Anterior cingulate cortex (tissue), 58 donors: Measurements from ENCODE around the gene ERC2.

ENCODE experiments used
- DNase-seq, 58 donors: peaks; one replicate each; lab custom pipeline; 2025; lab: John Stamatoyannopoulos, UW

ERC2 gene

GRCh38 chr3:55507808-55508207, 960.5 kb downstream of the ERC2 start:
- no peak for DNase-seq

DNA sequence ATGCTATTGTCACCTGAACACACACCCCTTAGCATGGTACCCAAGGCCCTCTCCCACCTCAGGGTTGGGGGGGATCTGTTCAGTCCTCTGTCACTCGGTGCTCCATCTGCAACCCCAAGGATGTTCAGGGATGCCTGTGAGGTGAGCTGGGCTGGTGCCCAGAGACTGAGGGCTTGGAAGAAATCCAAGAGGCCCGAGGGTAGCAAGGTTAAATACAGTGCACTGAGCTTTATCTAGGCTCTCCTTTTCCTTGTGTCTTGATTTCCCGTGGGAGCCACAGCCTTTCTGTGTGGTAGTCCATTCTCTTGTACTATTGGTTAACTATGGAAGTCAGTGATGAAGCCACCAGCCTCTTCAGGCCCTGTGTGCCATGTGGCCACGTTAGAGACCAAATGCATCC, 962.5 kb downstream of the ERC2 start:
- DNase-seq = no peak

DNA sequence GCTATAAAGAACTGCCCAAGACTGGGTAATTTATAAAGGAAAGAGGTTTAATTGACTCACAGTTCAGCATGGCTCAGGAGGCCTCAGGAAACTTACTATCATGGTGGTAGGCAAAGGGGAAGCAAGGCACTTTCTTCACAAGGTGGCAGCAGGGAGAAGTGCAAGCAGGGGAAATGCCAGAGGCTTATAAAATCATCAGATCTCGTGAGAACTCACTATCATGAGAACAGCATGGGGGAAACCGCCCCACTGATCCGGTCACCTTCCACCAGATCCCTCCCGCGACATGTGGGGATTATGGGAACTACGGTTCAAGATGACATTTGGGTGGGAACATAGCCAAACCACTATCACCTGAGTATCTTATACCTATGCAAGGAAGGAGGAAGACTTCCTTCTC, 963.2 kb downstream of the ERC2 start:
- peak in 1 of 58 donors; percentile 8 for DNase-seq

- no peak for DNase-seq
Observed at GRCh38 chr3:55501905-55502304, 966.4 kb downstream of the ERC2 start.

GRCh38 chr3:55500555-55501330, 967.5 kb downstream of the ERC2 start:
- no peak for DNase-seq

DNA sequence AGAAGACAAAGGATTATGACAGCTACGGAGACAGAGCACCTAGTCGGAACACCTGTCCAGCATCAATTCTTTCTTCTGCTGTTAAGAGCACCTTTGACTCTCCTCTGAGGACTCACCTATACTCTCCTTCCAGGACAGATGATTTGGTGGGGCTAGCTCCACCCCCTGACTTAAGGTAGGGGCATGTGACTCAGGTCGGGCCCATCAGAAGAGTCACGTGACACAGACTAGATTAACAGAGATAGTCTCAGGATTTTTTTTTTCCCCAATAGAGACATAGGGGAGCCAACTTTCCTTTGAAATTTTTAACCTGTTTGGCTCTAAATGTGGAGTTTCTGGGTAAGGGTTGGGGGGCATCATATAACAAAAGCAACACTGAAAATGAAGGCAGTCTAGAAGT, 969.7 kb downstream of the ERC2 start:
- no peak for DNase-seq

DNA sequence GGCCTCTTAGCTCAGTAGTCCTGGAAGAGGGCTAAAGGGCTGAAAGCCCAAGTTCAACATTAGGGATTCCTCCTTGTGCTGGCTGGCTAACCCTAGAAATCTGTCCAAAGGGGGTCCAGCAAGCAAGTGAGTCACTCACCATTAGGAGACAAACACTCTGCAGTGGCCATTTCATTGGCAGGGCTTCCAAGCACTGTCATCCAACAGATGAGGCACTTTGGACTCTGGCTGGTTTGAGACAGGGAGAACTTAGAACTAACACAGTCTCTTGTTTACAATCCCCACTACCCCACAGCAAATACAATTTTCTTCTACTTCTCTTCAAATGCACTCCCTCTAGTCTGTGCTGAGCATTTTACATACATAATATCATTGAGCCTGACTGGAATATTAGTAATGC, 971.0 kb downstream of the ERC2 start:
- peak in 1 of 58 donors; percentile 20 for DNase-seq

- DNase-seq = no peak
Observed at GRCh38 chr3:55494976-55495375, 973.3 kb downstream of the ERC2 start.

GRCh38 chr3:55492976-55493375, 975.3 kb downstream of the ERC2 start:
- no peak for DNase-seq

- peak in 2 of 58 donors; percentile 9 to 16 for DNase-seq
Observed at GRCh38 chr3:55491296-55491816, 976.9 kb downstream of the ERC2 start.

DNA sequence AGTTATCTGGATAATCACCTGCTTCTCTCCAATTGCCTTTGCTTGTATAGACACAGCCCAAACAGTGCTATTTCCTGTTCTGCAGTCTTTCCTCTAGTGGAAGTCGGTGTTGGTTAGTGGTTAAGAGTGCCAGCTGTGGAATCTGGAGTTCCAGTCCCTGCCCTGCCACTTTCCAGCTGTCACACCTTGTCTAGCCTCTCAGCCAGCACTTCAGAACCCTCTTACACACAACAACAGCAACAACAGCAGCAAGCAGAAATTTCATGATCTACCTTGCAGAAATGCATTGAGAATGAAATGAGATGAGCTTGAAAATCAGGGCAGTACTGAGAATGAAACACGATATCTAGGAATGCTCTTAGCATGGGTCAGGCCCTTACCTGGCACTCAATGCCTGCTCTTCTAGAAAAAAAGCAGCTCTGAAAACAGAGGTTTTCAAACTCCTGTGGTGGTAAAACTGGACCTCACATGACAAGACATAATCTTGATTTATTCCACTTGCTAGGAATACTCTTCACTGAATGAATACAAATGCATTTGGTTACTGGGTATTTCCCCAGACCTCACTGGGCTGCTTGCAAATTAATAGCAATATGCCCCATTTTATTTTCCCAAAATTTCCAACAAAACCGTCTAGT, 977.9 kb downstream of the ERC2 start:
- no peak for DNase-seq

- DNase-seq = no peak
Observed at GRCh38 chr3:55489798-55490132, 978.5 kb downstream of the ERC2 start.

DNA sequence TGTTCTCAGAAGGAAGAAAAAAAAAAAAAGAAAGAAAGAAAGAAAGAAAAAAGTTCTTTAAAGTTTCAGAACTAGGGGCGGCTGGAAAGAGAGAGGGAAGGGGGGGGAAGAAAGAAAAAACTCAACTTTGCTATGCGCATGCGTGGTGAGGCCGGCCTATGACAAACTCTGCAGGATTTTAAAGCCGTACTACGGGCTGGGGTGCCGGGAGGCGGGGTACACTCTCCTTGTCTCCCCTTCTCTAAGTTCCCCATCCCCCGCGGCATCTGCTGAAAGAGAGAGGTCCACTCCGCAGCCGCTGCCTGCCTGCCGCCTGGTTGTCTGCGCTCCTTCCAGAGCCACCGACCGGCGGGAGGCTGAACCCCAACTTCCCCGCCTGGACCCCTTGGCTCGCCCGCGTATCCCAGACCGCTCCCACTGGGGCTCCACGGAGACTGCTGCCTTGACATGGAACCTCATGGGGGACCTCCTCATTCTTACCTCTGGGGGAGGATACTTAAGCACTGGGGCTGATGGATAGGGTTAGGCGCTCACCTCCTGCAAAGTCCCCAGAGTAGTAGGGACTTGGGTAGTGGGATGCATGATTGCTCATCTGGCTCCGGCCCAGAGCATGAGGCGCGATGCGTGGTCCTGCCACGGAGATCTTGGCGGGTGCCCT, 979.7 kb downstream of the ERC2 start:
- DNase-seq = peak in 53 of 58 donors; percentile 8 to 79 (median 52)

GRCh38 chr3:55487381-55488241, 980.7 kb downstream of the ERC2 start:
- DNase-seq = peak in 14 of 58 donors; percentile 11 to 58 (median 38)

DNA sequence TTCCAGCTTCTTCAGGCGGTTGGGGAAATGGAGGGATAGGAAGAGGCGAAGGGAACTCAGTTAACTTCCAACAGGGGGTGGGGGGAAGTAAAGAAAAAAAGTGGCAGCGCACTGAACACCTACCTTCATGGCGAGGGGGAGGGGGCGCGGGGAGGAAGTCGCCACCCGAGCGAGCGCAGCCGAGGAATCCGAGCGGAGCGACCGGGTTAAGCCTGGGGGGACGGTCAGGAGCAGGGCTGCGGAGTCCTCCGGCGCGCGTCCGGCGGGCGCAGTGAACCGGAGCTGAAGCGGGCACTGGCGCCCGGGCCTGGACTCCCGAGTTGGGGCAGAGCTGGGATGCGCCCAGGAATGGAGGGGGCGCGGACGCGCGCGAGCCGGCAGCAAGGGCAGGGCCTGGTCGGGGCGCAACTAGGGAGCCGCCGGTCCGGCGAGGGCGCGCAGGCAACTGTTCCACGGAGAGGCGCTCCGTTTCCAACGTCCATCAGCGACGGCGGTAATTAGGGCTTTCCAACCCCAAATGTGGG, 981.3 kb downstream of the ERC2 start, which contains the start of gene WNT5A:
Gene WNT5A (minus strand): TSS at position 450 of the 524 bp plus-strand sequence. CDS start 321 bp downstream, at position 129.
- peak in 2 of 58 donors; percentile 43 to 49 for DNase-seq

- DNase-seq = peak in 21 of 58 donors; percentile 17 to 55 (median 29)
Observed at GRCh38 chr3:55486101-55486856, 982.0 kb downstream of the ERC2 start.

DNA sequence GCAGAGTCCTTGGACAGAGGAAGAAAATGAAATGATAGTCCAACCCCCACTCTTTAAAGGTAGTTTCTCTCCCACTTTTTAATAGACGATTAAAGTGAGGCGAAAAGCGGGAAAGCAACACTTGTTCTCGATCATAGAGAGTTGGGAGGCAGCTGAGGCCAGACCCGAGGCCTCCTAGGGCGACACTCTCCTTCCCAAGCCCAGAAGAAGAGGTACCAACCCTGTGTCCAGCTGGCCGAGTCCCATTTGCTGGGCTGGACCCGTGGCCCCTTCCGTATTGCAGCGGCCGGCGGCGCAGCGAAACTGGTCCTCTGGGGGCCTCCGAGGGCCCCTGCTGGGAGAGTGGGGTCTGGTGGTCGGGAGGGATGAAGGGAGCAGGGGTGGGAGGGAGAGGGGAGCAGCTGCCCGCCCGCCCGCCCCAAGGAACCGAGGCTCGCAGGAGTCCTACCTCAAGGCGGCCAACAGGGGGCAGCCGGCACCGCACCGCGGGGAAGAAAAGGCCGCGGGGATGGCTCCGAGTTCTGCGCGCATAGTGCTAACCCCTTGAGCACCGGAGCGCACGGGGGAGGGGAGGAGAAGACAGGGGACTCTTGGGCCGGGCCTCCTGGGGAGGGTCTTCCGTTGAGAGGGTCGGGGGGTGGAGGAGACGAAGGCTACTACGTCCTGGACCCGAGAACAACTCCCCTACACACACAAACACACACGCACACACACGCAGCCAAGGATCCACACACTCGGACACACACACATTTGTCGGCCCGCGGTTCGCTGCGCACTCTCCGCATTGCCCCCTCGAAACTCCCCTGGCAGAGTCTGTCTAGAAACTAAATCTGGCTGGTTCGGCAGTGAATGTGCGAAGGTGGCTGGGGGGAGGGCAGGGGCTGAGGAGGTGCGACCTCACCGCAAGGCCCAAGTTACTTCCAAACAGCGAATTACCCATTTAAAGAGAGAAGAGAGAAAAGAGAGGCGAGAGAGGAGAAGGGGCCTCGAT, 983.2 kb downstream of the ERC2 start:
- peak in 56 of 58 donors; percentile 20 to 81 (median 56) for DNase-seq

GRCh38 chr3:55484191-55484689, 984.0 kb downstream of the ERC2 start:
- DNase-seq = no peak
